GM18508 (cell line): Measurements from ENCODE around the gene TM9SF4.
"Not testable (repeated sequence)": the region's sequence is repeated elsewhere in the genome, so short reads cannot be mapped to it uniquely, and the experiment has no call there.

Experiments
- ATAC-seq: cut with Tn5 transposase; IDR thresholded peaks from one replicate; pipeline ENCODE4 v1.9.1; 2021; ENCODE audit warnings: moderate number of reproducible peaks; ENCODE audit not compliant: insufficient read depth, unreplicated experiment

Gene TM9SF4

GRCh38 chr20:32153156-32153665, 43.7 kb downstream of the TM9SF4 start:
- ATAC-seq: no peak

GRCh38 chr20:32153771-32154170, 44.3 kb downstream of the TM9SF4 start:
- ATAC-seq: no peak

GRCh38 chr20:32155017-32155981, 45.8 kb downstream of the TM9SF4 start:
- ATAC-seq: no peak

- ATAC-seq: no peak
Measured at GRCh38 chr20:32157611-32158010, 48.1 kb downstream of the TM9SF4 start.

- ATAC-seq: no peak
Measured at GRCh38 chr20:32158351-32158750, 48.8 kb downstream of the TM9SF4 start.

GRCh38 chr20:32158943-32159660, 49.6 kb downstream of the TM9SF4 start:
- ATAC-seq: no peak

GRCh38 chr20:32159766-32160221, 50.3 kb downstream of the TM9SF4 start:
- ATAC-seq: no peak

- ATAC-seq: no peak
Measured at GRCh38 chr20:32160341-32160740, 50.8 kb downstream of the TM9SF4 start.

- ATAC-seq: no peak
Measured at GRCh38 chr20:32162351-32162750, 52.8 kb downstream of the TM9SF4 start.

GRCh38 chr20:32163951-32164350, 54.4 kb downstream of the TM9SF4 start:
- ATAC-seq: no peak

GRCh38 chr20:32164984-32165735, 55.6 kb downstream of the TM9SF4 start:
- no peak for ATAC-seq

GRCh38 chr20:32165836-32166545, 56.5 kb downstream of the TM9SF4 start:
- no peak for ATAC-seq

- ATAC-seq: no peak
Measured at GRCh38 chr20:32167552-32167951, 58.0 kb downstream of the TM9SF4 start.

GRCh38 chr20:32168184-32168910, 58.8 kb downstream of the TM9SF4 start:
- ATAC-seq: no peak

GRCh38 chr20:32177696-32178095, 68.2 kb downstream of the TM9SF4 start:
- not testable (repeated sequence) for ATAC-seq

- ATAC-seq: no peak
Measured at GRCh38 chr20:32179515-32179914, 70.0 kb downstream of the TM9SF4 start.

GRCh38 chr20:32179934-32180333, 70.4 kb downstream of the TM9SF4 start:
- no peak for ATAC-seq

- ATAC-seq: no peak
Measured at GRCh38 chr20:32181606-32182005, 72.1 kb downstream of the TM9SF4 start.
